Testis (tissue), 2 donors: Measurements from ENCODE around the gene ADCYAP1.

Experiments used
- POLR2A ChIP-seq: fragments of 450-650 bp; IDR thresholded peaks from one replicate; pipeline ENCODE4 v1.6.1; 2017; ENCODE audit warnings: antibody characterized with exemption, mild to moderate bottlenecking, moderate library complexity
- TF ChIP-seq, protein P1 (sequence below), 3 experiments: fragments of 450-650 bp in 2 of 3; fragments of 200-600 bp in 1 of 3; sonication (generic) in 1 of 3; IDR thresholded peaks; one replicate each; pipeline ENCODE4 v1.5.1; 2016 to 2019; ENCODE audit warnings: antibody characterized with exemption in 3 of 3, mild to moderate bottlenecking in 2 of 3, moderate library complexity in 1 of 3

DNA sequence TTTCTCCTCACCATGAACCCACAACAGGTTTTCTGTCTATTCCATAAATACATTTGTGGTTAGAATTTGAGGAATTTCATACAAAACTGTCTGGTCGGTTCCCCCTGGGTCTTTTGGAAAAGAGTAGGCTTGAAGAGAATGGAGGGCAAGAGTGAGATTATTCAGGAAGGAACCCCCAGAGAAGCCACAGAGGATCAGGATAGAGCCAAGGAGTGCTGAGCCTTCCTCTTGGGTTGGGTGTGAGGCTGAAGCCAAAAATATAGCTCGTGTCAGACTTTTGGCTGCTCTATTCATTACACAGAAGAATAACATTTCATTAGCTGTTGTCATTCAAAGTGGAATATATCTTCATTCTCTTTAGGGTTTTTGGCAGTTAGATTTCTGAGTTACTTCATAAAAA, 46.7 kb upstream of the ADCYAP1 start:
- TF ChIP-seq POLR2A = no peak
- TF ChIP-seq, protein P1, sequence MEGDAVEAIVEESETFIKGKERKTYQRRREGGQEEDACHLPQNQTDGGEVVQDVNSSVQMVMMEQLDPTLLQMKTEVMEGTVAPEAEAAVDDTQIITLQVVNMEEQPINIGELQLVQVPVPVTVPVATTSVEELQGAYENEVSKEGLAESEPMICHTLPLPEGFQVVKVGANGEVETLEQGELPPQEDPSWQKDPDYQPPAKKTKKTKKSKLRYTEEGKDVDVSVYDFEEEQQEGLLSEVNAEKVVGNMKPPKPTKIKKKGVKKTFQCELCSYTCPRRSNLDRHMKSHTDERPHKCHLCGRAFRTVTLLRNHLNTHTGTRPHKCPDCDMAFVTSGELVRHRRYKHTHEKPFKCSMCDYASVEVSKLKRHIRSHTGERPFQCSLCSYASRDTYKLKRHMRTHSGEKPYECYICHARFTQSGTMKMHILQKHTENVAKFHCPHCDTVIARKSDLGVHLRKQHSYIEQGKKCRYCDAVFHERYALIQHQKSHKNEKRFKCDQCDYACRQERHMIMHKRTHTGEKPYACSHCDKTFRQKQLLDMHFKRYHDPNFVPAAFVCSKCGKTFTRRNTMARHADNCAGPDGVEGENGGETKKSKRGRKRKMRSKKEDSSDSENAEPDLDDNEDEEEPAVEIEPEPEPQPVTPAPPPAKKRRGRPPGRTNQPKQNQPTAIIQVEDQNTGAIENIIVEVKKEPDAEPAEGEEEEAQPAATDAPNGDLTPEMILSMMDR (IDR thresholded peaks at IDR 0.05) = no peak
